A549 (cell line): ENCODE data around the gene SBF2. TPM values are rescaled to one million over a fixed set of nuclear protein-coding genes. Genes with fewer than 3 reads are reported as not detected.

Experiments used
- ATAC-seq, 2 experiments: fragments of 200-7000 bp in 1 of 2; fragments of >200 bp in 1 of 2; cut with Nextera tagmentation in 1 of 2; cut with Tn5 transposase in 1 of 2; 3 replicates each; pipeline versions ENCODE4 v1.8.0 to v1.9.1; 2018 to 2020; ENCODE audit warnings: mild to moderate bottlenecking in 1 of 2, moderate library complexity in 1 of 2
- CTCF ChIA-PET: fragments of 300-600 bp; sonication (Branson Sonifier 250); formaldehyde crosslinking; extraction: SDS; loops from one replicate; lab custom pipeline; 2021; ENCODE audit warnings: antibody characterized with exemption, inconsistent platforms; lab: Yijun Ruan, JAX
- POLR2A ChIA-PET: fragments of 350-600 bp; formaldehyde crosslinking; extraction: SDS; loops from one replicate; lab custom pipeline; 2021; ENCODE audit warnings: antibody characterized with exemption, inconsistent platforms; lab: Yijun Ruan, JAX
- DNase-seq, 2 experiments: peaks; one replicate each; pipeline versions ENCODE4 v3.0.0 to v3.0.0-alpha.2; 2011 to 2016; ENCODE audit warnings: low read depth in 1 of 2, low spot score in 1 of 2
- FAIRE-seq: peaks from 2 replicates; lab custom pipeline; 2011; peaks lifted over from hg19 to GRCh38; lab: Jason Lieb, UNC
- H3K27ac ChIP-seq, 2 experiments: fragments of >200 bp; sonication (Bioruptor Twin); formaldehyde crosslinking; 3 replicates each; pipeline ENCODE4 v1.5.1; 2016 to 2017
- H3K4me1 ChIP-seq: fragments of >200 bp; sonication (Bioruptor Twin); formaldehyde crosslinking; 3 replicates; pipeline ENCODE4 v1.6.1; 2016
- H3K4me2 ChIP-seq: fragments of >200 bp; sonication (Bioruptor Twin); formaldehyde crosslinking; 3 replicates; pipeline ENCODE4 v1.6.1; 2016
- H3K4me3 ChIP-seq: fragments of >200 bp; sonication (Bioruptor Twin); formaldehyde crosslinking; 3 replicates; pipeline ENCODE4 v1.5.1; 2016
- H3K9me3 ChIP-seq: fragments of >200 bp; sonication (Bioruptor Twin); formaldehyde crosslinking; 3 replicates; pipeline ENCODE4 v1.6.1; 2016
- CEBPB ChIP-seq, 2 experiments: fragments of >200 bp in 1 of 2; sonication (Bioruptor Twin) in 1 of 2; formaldehyde crosslinking in 1 of 2; IDR thresholded peaks; 2 replicates each; pipeline ENCODE4 v1.6.1; 2012 to 2016
- CHD4 ChIP-seq: fragments of 200-600 bp; sonication (generic); IDR thresholded peaks from 2 replicates; pipeline ENCODE4 v1.6.1; 2016; ENCODE audit warnings: antibody characterized with exemption, mild to moderate bottlenecking, borderline replicate concordance
- EHF ChIP-seq: fragments of 250-450 bp; sonication (Bioruptor Pico); IDR thresholded peaks from 2 replicates; pipeline ENCODE4 v1.5.0; 2020; ENCODE audit warnings: mild to moderate bottlenecking
- FOSB ChIP-seq: fragments of 250-450 bp; sonication (Bioruptor Pico); IDR thresholded peaks from 2 replicates; pipeline ENCODE4 v1.5.0; 2020; ENCODE audit warnings: mild to moderate bottlenecking, moderate library complexity
- HOXB5 ChIP-seq: fragments of 250-450 bp; sonication (Bioruptor Pico); IDR thresholded peaks from 2 replicates; pipeline ENCODE4 v1.5.0; 2020; ENCODE audit warnings: mild to moderate bottlenecking, moderate library complexity
- JUN ChIP-seq, 2 experiments: fragments of >200 bp; sonication (Bioruptor Twin); formaldehyde crosslinking; IDR thresholded peaks; 2 replicates in 1 of 2; 3 replicates in 1 of 2; pipeline ENCODE4 v1.6.1; 2016 to 2017
- JUNB ChIP-seq: fragments of >200 bp; sonication (Bioruptor Twin); formaldehyde crosslinking; IDR thresholded peaks from 2 replicates; pipeline ENCODE4 v1.6.1; 2016
- MAFK ChIP-seq: fragments of 450-650 bp; IDR thresholded peaks from 2 replicates; pipeline ENCODE4 v1.6.1; 2014; ENCODE audit not compliant: partially characterized antibody
- MAZ ChIP-seq: fragments of 150-350 bp; IDR thresholded peaks from 2 replicates; pipeline ENCODE4 v1.6.1; 2014; ENCODE audit warnings: antibody characterized with exemption, low read depth, low read length, borderline replicate concordance
- RAD21 ChIP-seq, 2 experiments: fragments of >200 bp in 1 of 2; sonication (Bioruptor Twin) in 1 of 2; formaldehyde crosslinking in 1 of 2; IDR thresholded peaks in 1 of 2; conservative IDR thresholded peaks in 1 of 2; 2 replicates in 1 of 2; 3 replicates in 1 of 2; pipeline ENCODE4 v1.6.1; 2012 to 2018; ENCODE audit warnings: inconsistent platforms in 1 of 2
- RFX5 ChIP-seq: fragments of 450-650 bp; IDR thresholded peaks from 2 replicates; pipeline ENCODE4 v1.7.1; 2014; ENCODE audit warnings: antibody characterized with exemption, mild to moderate bottlenecking, moderate library complexity
- TP53 ChIP-seq: fragments of 250-450 bp; sonication (Bioruptor Pico); IDR thresholded peaks from 2 replicates; pipeline ENCODE4 v1.5.0; 2021; ENCODE audit warnings: mild to moderate bottlenecking, moderate library complexity
- ZC3H11A ChIP-seq: fragments of 450-650 bp; IDR thresholded peaks from 2 replicates; pipeline ENCODE4 v1.6.1; 2014; ENCODE audit warnings: antibody characterized with exemption, mild to moderate bottlenecking
- ZFP36 ChIP-seq: fragments of 450-650 bp; IDR thresholded peaks from 2 replicates; pipeline ENCODE4 v1.6.1; 2014; ENCODE audit warnings: borderline replicate concordance; ENCODE audit not compliant: partially characterized antibody
- WGBS: methylation state at CpG from one replicate; pipeline ENCODE4 v1.1.6; 2017; ENCODE audit errors: missing lambda C conversion rate; 5-methylcytosine and 5-hydroxymethylcytosine counted together
- polyA plus RNA-seq, 4 experiments: library from polyadenylated mRNA; depleted of rRNA in 3 of 4; stranded (reverse); fragments of >200 nt; fragmentation: RNase III in 1 of 4; extraction: RNeasy Plus Mini Kit Qiagen cat#74134 plus additional on column Dnase treatment in 1 of 4; gene quantifications; 2 replicates in 3 of 4; 3 replicates in 1 of 4; pipeline ENCODE4 v1.2.3, GENCODE V29; 2011 to 2017
- TF ChIP-seq, protein P1 (sequence below): fragments of 450-650 bp; IDR thresholded peaks from 2 replicates; pipeline ENCODE4 v1.6.1; 2014; ENCODE audit warnings: antibody characterized with exemption
- TF ChIP-seq, protein P2 (sequence below): IDR thresholded peaks from 2 replicates; pipeline ENCODE4 v1.6.1; 2012
- TF ChIP-seq, protein P3 (sequence below): fragments of 250-450 bp; sonication (Bioruptor Pico); IDR thresholded peaks from 2 replicates; pipeline ENCODE4 v1.5.0; 2020; ENCODE audit warnings: low read depth, mild to moderate bottlenecking, moderate library complexity
- TF ChIP-seq, protein P4 (sequence below): fragments of 250-450 bp; sonication (Bioruptor Pico); IDR thresholded peaks from 2 replicates; pipeline ENCODE4 v1.5.0; 2021; ENCODE audit warnings: mild to moderate bottlenecking, moderate library complexity, borderline replicate concordance
- TF ChIP-seq, protein P5 (sequence below): IDR thresholded peaks from 2 replicates; pipeline ENCODE4 v1.6.1; 2012; ENCODE audit warnings: low read depth, borderline replicate concordance
- TF ChIP-seq, protein P6 (sequence below): fragments of 200-600 bp; sonication (generic); IDR thresholded peaks from 2 replicates; pipeline ENCODE4 v1.6.1; 2016; ENCODE audit warnings: antibody characterized with exemption, mild to moderate bottlenecking, moderate library complexity
- TF ChIP-seq, protein P7 (sequence below): fragments of >200 bp; sonication (Bioruptor Twin); formaldehyde crosslinking; IDR thresholded peaks from 3 replicates; pipeline ENCODE4 v1.6.1; 2016

SBF2 gene
- polyA plus RNA-seq, 2 of the 4 experiments (the other 2 are of a cell fraction) = 11.1 to 49.6 TPM

DNA sequence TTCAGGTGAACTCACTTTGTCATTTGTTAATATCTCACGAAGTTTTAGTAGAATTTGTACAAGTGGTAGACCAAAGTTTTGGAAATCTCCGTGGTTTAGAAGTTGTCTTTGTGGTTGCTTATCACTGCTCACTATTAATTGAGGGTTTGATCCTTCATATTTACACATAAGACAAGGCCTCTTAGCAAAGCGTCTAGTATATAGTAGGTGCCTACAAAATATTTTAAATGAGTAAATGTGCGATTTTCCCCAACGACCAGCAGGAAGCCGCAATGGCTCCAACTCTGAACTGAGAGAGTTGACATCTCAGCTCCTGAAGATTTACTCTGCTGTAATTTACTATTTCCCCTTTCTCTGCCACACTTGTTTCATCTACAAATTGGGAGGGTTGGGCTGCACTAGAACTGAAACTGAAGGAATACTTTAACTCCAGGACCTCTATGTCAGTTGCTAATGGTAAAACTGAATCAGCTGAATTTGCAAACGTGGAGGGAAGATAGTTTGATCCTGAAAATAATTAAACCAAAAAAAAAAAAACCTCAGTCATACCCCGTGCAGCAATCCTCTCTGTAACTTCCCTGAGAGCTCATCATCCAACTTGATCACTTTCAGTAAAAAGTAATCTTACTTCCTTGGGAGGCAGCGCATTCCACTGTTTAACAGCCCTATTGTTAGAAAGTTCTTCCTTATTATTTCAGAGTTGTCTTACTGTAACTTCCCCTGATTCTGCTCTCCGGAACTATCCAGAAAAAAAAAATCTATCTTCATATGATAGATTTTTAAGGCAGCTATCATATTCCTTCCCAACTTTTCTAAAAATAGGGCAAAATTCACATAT, 1.3 kb upstream of the SBF2 start:
- CTCF ChIA-PET = interaction anchor here (0.7 to 5.8 kb wide), 4 partner anchors 9 to 537 kb away, joined by 3 to 33 read pairs (median 8); partner anchors contain the start of gene ADM
- FAIRE-seq (no peak), ATAC-seq (no peak), DNase-seq (no peak)
- POLR2A ChIA-PET = interaction anchor here (1.0 to 1.1 kb wide), 2 partner anchors 9 to 12 kb away, joined by 3 to 10 read pairs; partner anchors contain the start of gene ADM
- H3K4me2 ChIP-seq = peak overlapping the region; percentile 82
- TF ChIP-seq MAFK (peak; percentile 5), ZFP36 (no peak), JUN (IDR thresholded peaks at IDR 0.05) (no peak)
- no peaks in the 10 kb centered on the region for H3K9me3 ChIP-seq
- 30% methylated on average over 10 of the region's 10 CpGs for WGBS
- H3K27ac ChIP-seq = peak overlapping the region; percentile 95 to 96
- H3K4me1 ChIP-seq = peaks cover 27% of the 10 kb centered on the region
- peak overlapping the region; percentile 75 for H3K4me3 ChIP-seq

DNA sequence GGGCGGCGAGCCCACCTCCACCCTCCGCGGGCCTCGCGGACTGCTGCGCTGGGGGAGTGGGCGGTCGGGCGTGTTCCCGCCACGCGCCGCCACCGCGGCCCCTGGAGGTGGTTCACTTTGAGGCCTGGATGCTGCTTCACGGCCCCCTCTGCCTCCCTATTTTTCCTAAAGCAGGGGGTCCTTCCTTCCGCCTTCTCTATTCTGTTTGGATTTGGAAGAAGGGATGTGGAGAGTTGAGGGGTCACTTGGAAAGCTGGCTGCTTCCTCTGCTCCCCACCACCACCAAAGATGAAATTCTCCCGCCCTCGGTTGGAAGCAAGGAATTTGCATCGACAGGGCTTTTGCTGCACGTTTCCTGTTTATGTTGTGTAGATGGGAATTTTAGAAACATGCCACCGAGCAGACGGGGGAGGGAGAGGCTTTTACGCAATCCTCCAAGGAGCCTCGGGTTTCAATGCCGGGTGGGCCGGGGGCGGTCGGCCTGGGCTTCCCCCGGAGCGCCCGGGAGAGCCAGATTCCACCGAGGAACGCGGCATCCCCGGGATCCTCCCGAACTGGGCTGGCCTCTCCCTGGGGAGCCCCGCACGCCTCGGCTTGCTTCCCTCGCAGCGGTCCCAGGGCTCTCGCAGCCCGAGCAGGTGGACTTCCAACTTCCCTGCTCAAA, 403 bp upstream of the SBF2 start:
- Histone ChIP-seq H3K4me3 (peak overlapping the region; percentile 75), H3K4me2 (peak overlapping the region; percentile 82), H3K27ac (peak overlapping the region; percentile 95 to 96), H3K9me3 (no peaks in the 10 kb centered on the region), H3K4me1 (peaks cover 27% of the 10 kb centered on the region)
- FAIRE-seq = no peak
- ChIA-PET CTCF (interaction anchor here (1.3 to 5.8 kb wide), 3 partner anchors 10 to 536 kb away, joined by 4 to 33 read pairs (median 11); partner anchors contain the start of gene ADM), POLR2A (no interaction called here)
- 3% methylated on average over 34 of the region's 45 CpGs for WGBS
- peak; percentile 35 to 60 for ATAC-seq
- DNase-seq = peak; percentile 41 to 62
- TF ChIP-seq CEBPB (IDR thresholded peaks at IDR 0.05) = peak; percentile 49 to 89; a peak in 3 of 4 replicates
- TF ChIP-seq MAFK = peak; percentile 37
- TF ChIP-seq, protein P1, sequence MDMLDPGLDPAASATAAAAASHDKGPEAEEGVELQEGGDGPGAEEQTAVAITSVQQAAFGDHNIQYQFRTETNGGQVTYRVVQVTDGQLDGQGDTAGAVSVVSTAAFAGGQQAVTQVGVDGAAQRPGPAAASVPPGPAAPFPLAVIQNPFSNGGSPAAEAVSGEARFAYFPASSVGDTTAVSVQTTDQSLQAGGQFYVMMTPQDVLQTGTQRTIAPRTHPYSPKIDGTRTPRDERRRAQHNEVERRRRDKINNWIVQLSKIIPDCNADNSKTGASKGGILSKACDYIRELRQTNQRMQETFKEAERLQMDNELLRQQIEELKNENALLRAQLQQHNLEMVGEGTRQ = no peak
- no peak for TF ChIP-seq ZC3H11A
- TF ChIP-seq EHF (CRISPR knock-in tag) = no peak; the same call in 1 of the 2 replicates
- no peak for TF ChIP-seq RFX5
- TF ChIP-seq, protein P2, sequence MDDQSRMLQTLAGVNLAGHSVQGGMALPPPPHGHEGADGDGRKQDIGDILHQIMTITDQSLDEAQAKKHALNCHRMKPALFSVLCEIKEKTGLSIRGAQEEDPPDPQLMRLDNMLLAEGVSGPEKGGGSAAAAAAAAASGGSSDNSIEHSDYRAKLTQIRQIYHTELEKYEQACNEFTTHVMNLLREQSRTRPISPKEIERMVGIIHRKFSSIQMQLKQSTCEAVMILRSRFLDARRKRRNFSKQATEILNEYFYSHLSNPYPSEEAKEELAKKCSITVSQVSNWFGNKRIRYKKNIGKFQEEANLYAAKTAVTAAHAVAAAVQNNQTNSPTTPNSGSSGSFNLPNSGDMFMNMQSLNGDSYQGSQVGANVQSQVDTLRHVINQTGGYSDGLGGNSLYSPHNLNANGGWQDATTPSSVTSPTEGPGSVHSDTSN = no peak
- 0 out of 2 replicates have a peak, but pooled peaks have one; percentile 27 for TF ChIP-seq HOXB5 (CRISPR knock-in tag)
- TF ChIP-seq TP53 (CRISPR knock-in tag) = no peak
- TF ChIP-seq RAD21 (conservative IDR thresholded peaks at IDR 0.05 in 1 of 2, IDR thresholded peaks at IDR 0.05 in 1 of 2) = peak; percentile 1 to 8; a peak in 1 of 5 replicates
- no peak for TF ChIP-seq ZFP36
- peak; percentile 46 to 54 for TF ChIP-seq JUN (IDR thresholded peaks at IDR 0.05)
- TF ChIP-seq, protein P3, sequence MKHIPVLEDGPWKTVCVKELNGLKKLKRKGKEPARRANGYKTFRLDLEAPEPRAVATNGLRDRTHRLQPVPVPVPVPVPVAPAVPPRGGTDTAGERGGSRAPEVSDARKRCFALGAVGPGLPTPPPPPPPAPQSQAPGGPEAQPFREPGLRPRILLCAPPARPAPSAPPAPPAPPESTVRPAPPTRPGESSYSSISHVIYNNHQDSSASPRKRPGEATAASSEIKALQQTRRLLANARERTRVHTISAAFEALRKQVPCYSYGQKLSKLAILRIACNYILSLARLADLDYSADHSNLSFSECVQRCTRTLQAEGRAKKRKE = peak; percentile 32; the same call in 1 of the 2 replicates
- TF ChIP-seq CHD4 = no peak
- TF ChIP-seq, protein P4, sequence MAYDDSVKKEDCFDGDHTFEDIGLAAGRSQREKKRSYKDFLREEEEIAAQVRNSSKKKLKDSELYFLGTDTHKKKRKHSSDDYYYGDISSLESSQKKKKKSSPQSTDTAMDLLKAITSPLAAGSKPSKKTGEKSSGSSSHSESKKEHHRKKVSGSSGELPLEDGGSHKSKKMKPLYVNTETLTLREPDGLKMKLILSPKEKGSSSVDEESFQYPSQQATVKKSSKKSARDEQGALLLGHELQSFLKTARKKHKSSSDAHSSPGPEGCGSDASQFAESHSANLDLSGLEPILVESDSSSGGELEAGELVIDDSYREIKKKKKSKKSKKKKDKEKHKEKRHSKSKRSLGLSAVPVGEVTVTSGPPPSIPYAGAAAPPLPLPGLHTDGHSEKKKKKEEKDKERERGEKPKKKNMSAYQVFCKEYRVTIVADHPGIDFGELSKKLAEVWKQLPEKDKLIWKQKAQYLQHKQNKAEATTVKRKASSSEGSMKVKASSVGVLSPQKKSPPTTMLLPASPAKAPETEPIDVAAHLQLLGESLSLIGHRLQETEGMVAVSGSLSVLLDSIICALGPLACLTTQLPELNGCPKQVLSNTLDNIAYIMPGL (CRISPR knock-in tag) = no peak
- TF ChIP-seq, protein P5, sequence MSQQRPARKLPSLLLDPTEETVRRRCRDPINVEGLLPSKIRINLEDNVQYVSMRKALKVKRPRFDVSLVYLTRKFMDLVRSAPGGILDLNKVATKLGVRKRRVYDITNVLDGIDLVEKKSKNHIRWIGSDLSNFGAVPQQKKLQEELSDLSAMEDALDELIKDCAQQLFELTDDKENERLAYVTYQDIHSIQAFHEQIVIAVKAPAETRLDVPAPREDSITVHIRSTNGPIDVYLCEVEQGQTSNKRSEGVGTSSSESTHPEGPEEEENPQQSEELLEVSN = peak; percentile 65; the same call in 1 of the 2 replicates
- TF ChIP-seq, protein P6, sequence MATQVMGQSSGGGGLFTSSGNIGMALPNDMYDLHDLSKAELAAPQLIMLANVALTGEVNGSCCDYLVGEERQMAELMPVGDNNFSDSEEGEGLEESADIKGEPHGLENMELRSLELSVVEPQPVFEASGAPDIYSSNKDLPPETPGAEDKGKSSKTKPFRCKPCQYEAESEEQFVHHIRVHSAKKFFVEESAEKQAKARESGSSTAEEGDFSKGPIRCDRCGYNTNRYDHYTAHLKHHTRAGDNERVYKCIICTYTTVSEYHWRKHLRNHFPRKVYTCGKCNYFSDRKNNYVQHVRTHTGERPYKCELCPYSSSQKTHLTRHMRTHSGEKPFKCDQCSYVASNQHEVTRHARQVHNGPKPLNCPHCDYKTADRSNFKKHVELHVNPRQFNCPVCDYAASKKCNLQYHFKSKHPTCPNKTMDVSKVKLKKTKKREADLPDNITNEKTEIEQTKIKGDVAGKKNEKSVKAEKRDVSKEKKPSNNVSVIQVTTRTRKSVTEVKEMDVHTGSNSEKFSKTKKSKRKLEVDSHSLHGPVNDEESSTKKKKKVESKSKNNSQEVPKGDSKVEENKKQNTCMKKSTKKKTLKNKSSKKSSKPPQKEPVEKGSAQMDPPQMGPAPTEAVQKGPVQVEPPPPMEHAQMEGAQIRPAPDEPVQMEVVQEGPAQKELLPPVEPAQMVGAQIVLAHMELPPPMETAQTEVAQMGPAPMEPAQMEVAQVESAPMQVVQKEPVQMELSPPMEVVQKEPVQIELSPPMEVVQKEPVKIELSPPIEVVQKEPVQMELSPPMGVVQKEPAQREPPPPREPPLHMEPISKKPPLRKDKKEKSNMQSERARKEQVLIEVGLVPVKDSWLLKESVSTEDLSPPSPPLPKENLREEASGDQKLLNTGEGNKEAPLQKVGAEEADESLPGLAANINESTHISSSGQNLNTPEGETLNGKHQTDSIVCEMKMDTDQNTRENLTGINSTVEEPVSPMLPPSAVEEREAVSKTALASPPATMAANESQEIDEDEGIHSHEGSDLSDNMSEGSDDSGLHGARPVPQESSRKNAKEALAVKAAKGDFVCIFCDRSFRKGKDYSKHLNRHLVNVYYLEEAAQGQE = no peak
- TF ChIP-seq, protein P7, sequence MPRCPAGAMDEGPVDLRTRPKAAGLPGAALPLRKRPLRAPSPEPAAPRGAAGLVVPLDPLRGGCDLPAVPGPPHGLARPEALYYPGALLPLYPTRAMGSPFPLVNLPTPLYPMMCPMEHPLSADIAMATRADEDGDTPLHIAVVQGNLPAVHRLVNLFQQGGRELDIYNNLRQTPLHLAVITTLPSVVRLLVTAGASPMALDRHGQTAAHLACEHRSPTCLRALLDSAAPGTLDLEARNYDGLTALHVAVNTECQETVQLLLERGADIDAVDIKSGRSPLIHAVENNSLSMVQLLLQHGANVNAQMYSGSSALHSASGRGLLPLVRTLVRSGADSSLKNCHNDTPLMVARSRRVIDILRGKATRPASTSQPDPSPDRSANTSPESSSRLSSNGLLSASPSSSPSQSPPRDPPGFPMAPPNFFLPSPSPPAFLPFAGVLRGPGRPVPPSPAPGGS = no peak; the same call in 2 of the 3 replicates
- no peak for TF ChIP-seq MAZ
- TF ChIP-seq JUNB = no peak
- 0 out of 2 replicates have a peak, but pooled peaks have one; percentile 39 for TF ChIP-seq FOSB
